Mesenchymal stem cell (in vitro differentiated cells and primary cell): ENCODE results near the gene TTC9C.
"Not testable (repeated sequence)": the region's sequence is repeated elsewhere in the genome, so short reads cannot be mapped to it uniquely, and the experiment has no call there.

Source experiments
- DNase-seq: peaks from one replicate; pipeline ENCODE4 v3.0.0-alpha.2; 2013
- H2AFZ ChIP-seq: one replicate; pipeline ENCODE4 v1.6.1; 2013; ENCODE audit warnings: low read depth, mild to moderate bottlenecking, control low read depth, inconsistent platforms, low read length, moderate library complexity
- H2AK5ac ChIP-seq: 2 replicates; pipeline ENCODE4 v1.6.1; 2013; ENCODE audit warnings: low read length, moderate library complexity, mild to moderate bottlenecking, inconsistent platforms; ENCODE audit not compliant: severe bottlenecking
- H2BK120ac ChIP-seq: one replicate; pipeline ENCODE4 v1.6.1; 2013; ENCODE audit warnings: low read depth, mild to moderate bottlenecking, inconsistent platforms, low read length, moderate library complexity
- H2BK12ac ChIP-seq, 2 experiments: one replicate each; pipeline ENCODE4 v1.6.1; 2013; ENCODE audit warnings: inconsistent platforms in 2 of 2, low read length in 2 of 2, mild to moderate bottlenecking in 2 of 2, moderate library complexity in 2 of 2, control low read depth in 1 of 2
- H2BK15ac ChIP-seq: one replicate; pipeline ENCODE4 v1.6.1; 2013; ENCODE audit warnings: mild to moderate bottlenecking, low read depth, inconsistent platforms; ENCODE audit not compliant: poor library complexity, severe bottlenecking
- H2BK5ac ChIP-seq: 2 replicates; pipeline ENCODE4 v1.6.1; 2013; ENCODE audit warnings: low read depth, mild to moderate bottlenecking, low read length, control low read depth, inconsistent platforms; ENCODE audit not compliant: poor library complexity, severe bottlenecking
- H3K14ac ChIP-seq, 2 experiments: one replicate each; pipeline ENCODE4 v1.6.1; 2013; ENCODE audit warnings: inconsistent platforms in 2 of 2, low read length in 2 of 2, control low read depth in 1 of 2, mild to moderate bottlenecking in 1 of 2, moderate library complexity in 1 of 2
- H3K18ac ChIP-seq, 2 experiments: one replicate each; pipeline ENCODE4 v1.6.1; 2013; ENCODE audit warnings: inconsistent platforms in 2 of 2, low read length in 2 of 2, control low read depth in 1 of 2, low read depth in 1 of 2, mild to moderate bottlenecking in 1 of 2
- H3K23ac ChIP-seq, 2 experiments: one replicate each; pipeline ENCODE4 v1.6.1; 2013; ENCODE audit warnings: inconsistent platforms in 2 of 2, low read length in 2 of 2, mild to moderate bottlenecking in 2 of 2, moderate library complexity in 2 of 2, control low read depth in 1 of 2
- H3K27ac ChIP-seq: 2 replicates; pipeline ENCODE4 v1.5.1; 2013; ENCODE audit warnings: mild to moderate bottlenecking, moderate library complexity, low read length, control low read depth, inconsistent platforms; ENCODE audit not compliant: poor library complexity, severe bottlenecking
- H3K27me3 ChIP-seq, 2 experiments: 2 replicates each; pipeline versions ENCODE4 v1.6.1 to v1.7.0; 2013; ENCODE audit warnings: low read length in 2 of 2, mild to moderate bottlenecking in 2 of 2, moderate library complexity in 2 of 2, control low read depth in 1 of 2, inconsistent platforms in 1 of 2; ENCODE audit not compliant: control insufficient read depth in 1 of 2, insufficient read depth in 1 of 2
- H3K36me3 ChIP-seq, 2 experiments: 2 replicates each; pipeline versions ENCODE4 v1.6.1 to v1.7.0; 2013; ENCODE audit warnings: low read length in 2 of 2, control low read depth in 1 of 2, inconsistent platforms in 1 of 2, low read depth in 1 of 2, mild to moderate bottlenecking in 1 of 2; ENCODE audit not compliant: insufficient read depth in 2 of 2, control insufficient read depth in 1 of 2
- H3K4ac ChIP-seq, 2 experiments: one replicate each; pipeline ENCODE4 v1.6.1; 2013; ENCODE audit warnings: inconsistent platforms in 2 of 2, low read length in 2 of 2, mild to moderate bottlenecking in 2 of 2, moderate library complexity in 2 of 2, control low read depth in 1 of 2, low read depth in 1 of 2
- H3K4me1 ChIP-seq: 2 replicates; pipeline ENCODE4 v1.6.1; 2013; ENCODE audit warnings: low read depth, low read length, control low read depth; ENCODE audit not compliant: control insufficient read depth, insufficient read depth
- H3K4me2 ChIP-seq: 2 replicates; pipeline ENCODE4 v1.6.1; 2013; ENCODE audit warnings: low read length, mild to moderate bottlenecking, inconsistent platforms; ENCODE audit not compliant: poor library complexity, severe bottlenecking
- H3K4me3 ChIP-seq, 2 experiments: 2 replicates each; pipeline versions ENCODE4 v1.5.1 to v1.7.0; 2013; ENCODE audit warnings: low read length in 2 of 2, mild to moderate bottlenecking in 2 of 2, control low read depth in 1 of 2, low read depth in 1 of 2; ENCODE audit not compliant: insufficient read depth in 1 of 2
- H3K79me1 ChIP-seq: replicated peaks from 2 replicates; pipeline ENCODE4 v1.6.1; 2013; ENCODE audit warnings: mild to moderate bottlenecking, control low read depth, low read length, inconsistent platforms; ENCODE audit not compliant: poor library complexity, severe bottlenecking
- H3K9ac ChIP-seq: 2 replicates; pipeline ENCODE4 v1.7.0; 2013; ENCODE audit warnings: mild to moderate bottlenecking, low read length, moderate library complexity
- H3K9me3 ChIP-seq: 2 replicates; pipeline ENCODE4 v1.7.0; 2013; ENCODE audit warnings: mild to moderate bottlenecking, low read length; ENCODE audit not compliant: control insufficient read depth
- H4K8ac ChIP-seq: one replicate; pipeline ENCODE4 v1.6.1; 2013; ENCODE audit warnings: inconsistent platforms, mild to moderate bottlenecking, low read length, moderate library complexity
- H4K91ac ChIP-seq: one replicate; pipeline ENCODE4 v1.6.1; 2013; ENCODE audit warnings: mild to moderate bottlenecking, low read length, inconsistent platforms
- WGBS: methylation state at CpG from one replicate; pipeline ENCODE4 v1.1.7; 2013; ENCODE audit warnings: mixed read lengths; 5-methylcytosine and 5-hydroxymethylcytosine counted together

The TTC9C gene

DNA sequence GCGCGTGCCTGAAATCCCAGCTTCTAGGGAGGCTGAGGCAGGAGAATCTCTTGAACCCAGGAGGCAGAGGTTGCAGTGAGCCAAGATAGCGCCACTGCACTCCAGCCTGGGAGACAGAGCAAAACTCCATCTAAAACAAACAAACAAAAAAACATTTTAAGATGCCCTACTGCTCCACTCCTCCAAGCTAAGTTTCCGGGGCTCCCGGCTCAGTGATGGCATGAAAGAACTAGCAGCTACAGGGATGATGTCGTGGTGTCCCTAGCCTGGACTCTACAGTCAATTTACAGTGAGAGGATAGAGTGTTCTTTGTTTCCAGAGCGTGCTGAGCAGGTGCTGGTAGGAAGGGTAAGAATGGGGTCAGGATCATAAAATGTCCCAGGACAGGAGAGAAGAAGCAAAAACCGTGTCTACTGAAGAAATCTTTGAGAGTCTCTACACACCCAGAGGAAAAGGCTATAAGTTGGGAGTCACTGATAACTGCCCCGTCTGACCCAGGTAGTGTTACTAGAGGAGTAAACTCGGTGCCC lies 26.9 kb downstream of the TTC9C start:
- Histone ChIP-seq H3K4me2 (no peak overlapping the region), H2BK12ac (no peak overlapping the region), H3K79me1 (peaks cover 21% of the 10 kb centered on the region), H3K36me3 (peaks cover 16 to 18% of the 10 kb centered on the region in 2 experiments), H3K9ac (no peak overlapping the region), H3K4ac (no peak overlapping the region), H2AK5ac (no peak overlapping the region), H3K4me1 (peaks cover 10% of the 10 kb centered on the region), H3K23ac (no peak overlapping the region), H3K14ac (no peak overlapping the region), H4K91ac (no peak overlapping the region), H3K9me3 (no peaks in the 10 kb centered on the region), H3K27ac (no peak overlapping the region), H3K27me3 (no peaks in the 10 kb centered on the region), H2BK15ac (no peak overlapping the region), H2BK5ac (no peak overlapping the region), H3K4me3 (no peak overlapping the region), H4K8ac (no peak overlapping the region), H3K18ac (no peak overlapping the region), H2AFZ (no peak overlapping the region), H2BK120ac (no peak overlapping the region)
- 90% methylated on average over 10 of the region's 10 CpGs for WGBS
- no peak for DNase-seq

DNA sequence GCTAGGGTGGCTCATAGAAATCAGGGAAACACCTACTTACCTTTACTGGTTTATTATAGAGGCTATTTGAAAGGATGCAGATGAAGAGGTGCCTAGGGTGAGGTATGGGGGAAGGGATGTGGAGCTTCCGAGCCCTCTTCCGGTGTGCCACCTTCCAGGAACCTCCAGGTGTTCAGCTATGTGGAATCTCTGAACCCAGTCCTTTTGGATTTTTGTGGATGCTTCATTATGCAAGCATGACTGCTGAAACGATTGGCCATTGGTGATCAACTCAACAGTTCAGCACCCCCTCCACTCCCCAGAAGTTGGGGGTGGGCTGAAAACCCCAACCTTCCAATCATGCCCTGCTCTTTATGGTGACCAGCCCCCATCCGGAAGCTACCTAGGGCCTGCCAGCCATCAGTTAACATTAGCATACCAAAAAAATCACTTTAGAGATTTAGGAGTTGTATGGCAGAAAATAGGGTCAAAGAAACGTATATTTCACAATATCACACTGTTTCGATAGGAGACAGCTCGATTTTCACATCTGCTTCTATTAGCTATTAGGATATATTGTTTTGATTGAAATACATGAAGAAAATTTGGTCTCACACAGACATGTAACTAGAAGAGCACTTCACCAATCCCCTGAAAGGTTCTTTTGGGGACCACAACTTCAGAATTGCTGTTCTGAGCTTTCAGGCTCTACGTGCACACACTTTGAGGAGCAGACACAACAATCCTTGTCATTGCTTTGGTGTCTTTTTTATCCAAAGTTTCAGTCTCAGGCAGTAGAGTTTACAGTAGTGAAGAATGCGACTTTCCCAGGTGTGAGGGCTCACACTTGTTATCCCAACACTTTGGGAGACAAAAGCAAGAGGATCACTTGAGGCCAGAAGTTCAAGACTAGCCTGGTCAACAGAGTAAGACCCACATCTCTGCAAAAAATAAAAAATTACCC lies 29.8 kb downstream of the TTC9C start:
- Histone ChIP-seq H2BK120ac (no peak overlapping the region), H3K4me3 (no peak overlapping the region), H2AK5ac (no peak overlapping the region), H3K79me1 (peaks cover 14% of the 10 kb centered on the region), H2BK5ac (no peak overlapping the region), H3K14ac (no peak overlapping the region), H3K4ac (no peak overlapping the region), H3K4me2 (no peak overlapping the region), H3K27me3 (no peaks in the 10 kb centered on the region), H3K23ac (no peak overlapping the region), H3K18ac (no peak overlapping the region), H3K27ac (no peak overlapping the region), H2BK12ac (no peak overlapping the region), H4K8ac (no peak overlapping the region), H4K91ac (no peak overlapping the region), H3K9ac (no peak overlapping the region), H3K4me1 (peaks cover 17% of the 10 kb centered on the region), H2AFZ (no peak overlapping the region), H3K36me3 (peaks cover 3 to 8% of the 10 kb centered on the region in 2 experiments), H3K9me3 (no peaks in the 10 kb centered on the region), H2BK15ac (no peak overlapping the region)
- no peak for DNase-seq
- WGBS, result 51% methylated on average over 5 of the region's 9 CpGs

- H2BK120ac ChIP-seq, H3K18ac ChIP-seq, H3K4me2 ChIP-seq, H3K4ac ChIP-seq, H3K14ac ChIP-seq, H2BK5ac ChIP-seq, DNase-seq, H2BK15ac ChIP-seq, H4K91ac ChIP-seq, H3K27me3 ChIP-seq, H3K9me3 ChIP-seq, H3K27ac ChIP-seq, H4K8ac ChIP-seq, H2BK12ac ChIP-seq, H3K23ac ChIP-seq, H3K4me1 ChIP-seq, H2AK5ac ChIP-seq: not testable (repeated sequence)
- Histone ChIP-seq H2AFZ (peak overlapping the region; percentile 63), H3K4me3 (peak overlapping the region in 1 of 2 experiments; percentile 99), H3K79me1 (peaks cover 13% of the 10 kb centered on the region), H3K36me3 (peaks cover 5 to 18% of the 10 kb centered on the region in 2 experiments), H3K9ac (peak overlapping the region; percentile 93)
- WGBS, result 79% methylated on average over 3 of the region's 9 CpGs
Measured at GRCh38 chr11:62760867-62761227, 32.6 kb downstream of the TTC9C start.

- peak overlapping the region; percentile 66 for H3K4me2 ChIP-seq
- WGBS, result 25% methylated on average over 9 of the region's 18 CpGs
- H3K4me3 ChIP-seq, result peak overlapping the region in 1 of 2 experiments; percentile 90
- H3K27ac ChIP-seq, result peak overlapping the region; percentile 75
- peak overlapping the region in 1 of 2 experiments; percentile 89 for H3K14ac ChIP-seq
- H3K9me3 ChIP-seq, result no peaks in the 10 kb centered on the region
- no peak overlapping the region for H3K23ac ChIP-seq
- H4K8ac ChIP-seq, result peak overlapping the region; percentile 88
- H2AK5ac ChIP-seq, result no peak overlapping the region
- peaks cover 6% of the 10 kb centered on the region for H3K4me1 ChIP-seq
- peak overlapping the region; percentile 79 to 87 for H3K4ac ChIP-seq
- H2BK12ac ChIP-seq, result peak overlapping the region; percentile 9 to 45
- peak overlapping the region; percentile 96 for H4K91ac ChIP-seq
- DNase-seq, result no peak
- peaks cover 17% of the 10 kb centered on the region for H3K79me1 ChIP-seq
- peaks cover 24 to 39% of the 10 kb centered on the region in 2 experiments for H3K36me3 ChIP-seq
- H2BK5ac ChIP-seq, result no peak overlapping the region
- H2AFZ ChIP-seq, result peak overlapping the region; percentile 75
- peak overlapping the region; percentile 52 to 92 for H3K18ac ChIP-seq
- H2BK15ac ChIP-seq, result no peak overlapping the region
- H2BK120ac ChIP-seq, result no peak overlapping the region
- H3K9ac ChIP-seq, result peak overlapping the region; percentile 91
- no peaks in the 10 kb centered on the region for H3K27me3 ChIP-seq
Measured at GRCh38 chr11:62770778-62771143, 42.5 kb downstream of the TTC9C start.
